ENCODE measurements around the gene SPOP.

The SPOP gene

DNA sequence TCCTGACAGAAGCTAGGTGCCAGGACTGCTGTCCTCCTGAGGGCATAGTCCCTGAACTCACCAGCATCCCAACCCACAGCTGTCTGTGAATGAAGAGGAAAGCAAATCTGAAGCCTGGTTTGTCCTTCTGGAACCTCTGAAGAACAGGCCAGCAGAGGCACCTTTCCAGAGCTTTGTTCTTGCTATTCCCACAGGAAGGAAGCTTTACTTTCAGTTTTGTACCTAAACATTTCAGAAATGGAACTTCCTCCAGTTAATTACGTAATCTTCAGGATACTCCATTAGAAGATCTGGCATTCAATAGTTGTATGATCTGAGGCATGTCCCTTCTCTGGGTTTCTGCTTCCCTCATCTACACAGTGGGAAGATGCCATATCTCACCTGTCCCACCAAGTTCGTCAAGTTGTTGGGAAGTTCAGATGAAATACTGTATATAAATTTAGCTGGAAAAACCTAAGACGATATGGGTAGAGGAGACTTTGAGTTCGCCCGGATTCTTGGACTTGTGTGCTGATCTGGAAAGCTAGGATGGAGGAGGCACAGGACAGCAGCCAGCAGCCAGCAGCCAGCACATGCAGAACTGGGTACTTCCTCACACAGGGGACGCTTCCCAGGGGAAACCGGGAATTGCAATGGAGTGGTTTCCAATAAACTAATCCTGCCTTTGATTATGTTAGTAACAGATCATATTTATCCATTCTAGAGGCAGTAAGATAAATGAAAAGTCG lies 79.8 kb downstream of the SPOP start:
- CTCF ChIA-PET: interaction anchor here (1.0 to 4.7 kb wide), 11 partner anchors 10 to 400 kb away, joined by 3 to 22 read pairs (median 4); no protein-coding TSS in a partner anchor
- POLR2A ChIA-PET: no interaction called here
- TF ChIP-seq, protein P1, sequence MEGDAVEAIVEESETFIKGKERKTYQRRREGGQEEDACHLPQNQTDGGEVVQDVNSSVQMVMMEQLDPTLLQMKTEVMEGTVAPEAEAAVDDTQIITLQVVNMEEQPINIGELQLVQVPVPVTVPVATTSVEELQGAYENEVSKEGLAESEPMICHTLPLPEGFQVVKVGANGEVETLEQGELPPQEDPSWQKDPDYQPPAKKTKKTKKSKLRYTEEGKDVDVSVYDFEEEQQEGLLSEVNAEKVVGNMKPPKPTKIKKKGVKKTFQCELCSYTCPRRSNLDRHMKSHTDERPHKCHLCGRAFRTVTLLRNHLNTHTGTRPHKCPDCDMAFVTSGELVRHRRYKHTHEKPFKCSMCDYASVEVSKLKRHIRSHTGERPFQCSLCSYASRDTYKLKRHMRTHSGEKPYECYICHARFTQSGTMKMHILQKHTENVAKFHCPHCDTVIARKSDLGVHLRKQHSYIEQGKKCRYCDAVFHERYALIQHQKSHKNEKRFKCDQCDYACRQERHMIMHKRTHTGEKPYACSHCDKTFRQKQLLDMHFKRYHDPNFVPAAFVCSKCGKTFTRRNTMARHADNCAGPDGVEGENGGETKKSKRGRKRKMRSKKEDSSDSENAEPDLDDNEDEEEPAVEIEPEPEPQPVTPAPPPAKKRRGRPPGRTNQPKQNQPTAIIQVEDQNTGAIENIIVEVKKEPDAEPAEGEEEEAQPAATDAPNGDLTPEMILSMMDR (IDR thresholded peaks at IDR 0.05; ENCODE audit: control extremely low read depth, extremely low read depth, low read depth, missing control alignments): no peak
- DNase-seq (ENCODE audit: extremely low spot score): no peak

DNA sequence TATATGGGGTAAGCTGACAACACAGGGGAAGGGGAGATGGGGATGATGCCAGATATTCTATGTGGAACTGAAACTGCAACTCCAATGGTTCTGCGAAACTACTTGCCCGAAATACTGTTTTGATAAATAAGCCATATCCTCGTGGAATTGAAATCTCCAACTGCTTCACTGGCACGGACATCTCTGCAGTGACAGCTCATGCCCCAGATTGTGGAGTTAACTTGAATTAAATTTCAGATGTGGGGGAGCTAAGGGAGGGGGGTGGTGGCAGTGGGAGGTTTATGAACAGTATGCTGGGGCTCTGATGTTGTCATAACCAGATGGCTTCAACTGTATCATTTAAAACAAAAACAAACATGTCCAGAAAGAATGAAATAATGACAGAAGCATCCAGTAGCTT lies 80.5 kb downstream of the SPOP start:
- ChIA-PET CTCF (interaction anchor here (1.0 to 4.7 kb wide), 11 partner anchors 9 to 99 kb away, joined by 3 to 22 read pairs (median 4); no protein-coding TSS in a partner anchor), POLR2A (no interaction called here)
- TF ChIP-seq, protein P1 (IDR thresholded peaks at IDR 0.05; ENCODE audit: control extremely low read depth, extremely low read depth, low read depth, missing control alignments): no peak
- no peak for DNase-seq (ENCODE audit: extremely low spot score)

GRCh38 chr17:49596613-49597244 lies 81.2 kb downstream of the SPOP start:
- CTCF ChIA-PET: interaction anchor here (0.9 to 4.7 kb wide), 14 partner anchors 8 to 401 kb away, joined by 3 to 22 read pairs (median 4); no protein-coding TSS in a partner anchor
- POLR2A ChIA-PET: no interaction called here
- no peak for DNase-seq (ENCODE audit: extremely low spot score)
- TF ChIP-seq, protein P1 (IDR thresholded peaks at IDR 0.05; ENCODE audit: control extremely low read depth, extremely low read depth, low read depth, missing control alignments): no peak

- TF ChIP-seq, protein P1 (IDR thresholded peaks at IDR 0.05; ENCODE audit: control extremely low read depth, extremely low read depth, low read depth, missing control alignments): no peak
- no peak for DNase-seq (ENCODE audit: extremely low spot score)
- ChIA-PET POLR2A (interaction anchor here (0.6 kb wide), 1 partner anchor 90 kb away, joined by 3 read pairs; no protein-coding TSS in a partner anchor), CTCF (interaction anchor here (0.9 to 4.7 kb wide), 6 partner anchors 9 to 402 kb away, joined by 3 to 22 read pairs (median 5); no protein-coding TSS in a partner anchor)
These were observed 81.9 kb downstream of the SPOP start for GRCh38 chr17:49595980-49596379.

- CTCF ChIA-PET: interaction anchor here (0.8 to 4.7 kb wide), 7 partner anchors 12 to 181 kb away, joined by 3 to 22 read pairs (median 3); partner anchors contain the start of gene NXPH3
- POLR2A ChIA-PET: interaction anchor here (0.6 kb wide), 1 partner anchor 90 kb away, joined by 3 read pairs; no protein-coding TSS in a partner anchor
- no peak for DNase-seq (ENCODE audit: extremely low spot score)
- TF ChIP-seq, protein P1 (IDR thresholded peaks at IDR 0.05; ENCODE audit: control extremely low read depth, extremely low read depth, low read depth, missing control alignments): no peak
These were observed 82.6 kb downstream of the SPOP start for GRCh38 chr17:49595328-49595727.

DNA sequence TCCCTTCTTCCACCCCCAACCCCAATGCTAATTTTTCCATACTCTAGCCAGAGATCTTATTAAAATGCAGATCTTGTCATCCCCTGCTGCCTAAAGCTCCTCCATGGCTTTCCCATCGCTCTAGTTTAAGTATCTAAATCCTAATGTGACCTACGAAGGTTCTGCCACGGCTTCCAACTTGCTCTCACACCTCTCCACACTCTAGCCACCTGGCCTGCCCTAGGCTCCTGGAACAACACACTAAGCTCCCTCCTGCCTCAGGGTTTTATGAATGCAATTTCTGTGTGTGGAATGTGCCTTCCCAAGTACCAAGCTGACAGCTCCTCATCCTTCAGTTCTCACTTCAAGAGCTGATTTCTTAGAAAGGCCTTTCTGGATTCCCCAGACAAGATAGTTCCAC lies 85.6 kb downstream of the SPOP start:
- CTCF ChIA-PET: interaction anchor here (0.7 to 3.9 kb wide), 6 partner anchors 12 to 82 kb away, joined by 3 to 15 read pairs (median 4); partner anchors contain the start of gene NXPH3
- POLR2A ChIA-PET: no interaction called here
- no peak for DNase-seq (ENCODE audit: extremely low spot score)
- TF ChIP-seq, protein P1 (IDR thresholded peaks at IDR 0.05; ENCODE audit: control extremely low read depth, extremely low read depth, low read depth, missing control alignments): no peak
